H54 (cell line): Measurements from ENCODE around the gene SF3A2.

Experiments used
- DNase-seq: peaks from one replicate; pipeline ENCODE4 v3.0.0; 2011; ENCODE audit warnings: low spot score, mixed read lengths; ENCODE audit not compliant: insufficient read length
- FAIRE-seq: peaks from 3 replicates; lab custom pipeline; 2011; peaks lifted over from hg19 to GRCh38; lab: Jason Lieb, UNC
- POLR2A ChIP-seq: IDR thresholded peaks from 2 replicates; pipeline ENCODE4 v1.6.1; 2011; ENCODE audit warnings: low read depth, mild to moderate bottlenecking, low read length

SF3A2 gene

GRCh38 chr19:2226840-2227360, 9.7 kb upstream of the SF3A2 start:
- no peak for DNase-seq
- no peak for TF ChIP-seq POLR2A
- FAIRE-seq, result no peak

DNA sequence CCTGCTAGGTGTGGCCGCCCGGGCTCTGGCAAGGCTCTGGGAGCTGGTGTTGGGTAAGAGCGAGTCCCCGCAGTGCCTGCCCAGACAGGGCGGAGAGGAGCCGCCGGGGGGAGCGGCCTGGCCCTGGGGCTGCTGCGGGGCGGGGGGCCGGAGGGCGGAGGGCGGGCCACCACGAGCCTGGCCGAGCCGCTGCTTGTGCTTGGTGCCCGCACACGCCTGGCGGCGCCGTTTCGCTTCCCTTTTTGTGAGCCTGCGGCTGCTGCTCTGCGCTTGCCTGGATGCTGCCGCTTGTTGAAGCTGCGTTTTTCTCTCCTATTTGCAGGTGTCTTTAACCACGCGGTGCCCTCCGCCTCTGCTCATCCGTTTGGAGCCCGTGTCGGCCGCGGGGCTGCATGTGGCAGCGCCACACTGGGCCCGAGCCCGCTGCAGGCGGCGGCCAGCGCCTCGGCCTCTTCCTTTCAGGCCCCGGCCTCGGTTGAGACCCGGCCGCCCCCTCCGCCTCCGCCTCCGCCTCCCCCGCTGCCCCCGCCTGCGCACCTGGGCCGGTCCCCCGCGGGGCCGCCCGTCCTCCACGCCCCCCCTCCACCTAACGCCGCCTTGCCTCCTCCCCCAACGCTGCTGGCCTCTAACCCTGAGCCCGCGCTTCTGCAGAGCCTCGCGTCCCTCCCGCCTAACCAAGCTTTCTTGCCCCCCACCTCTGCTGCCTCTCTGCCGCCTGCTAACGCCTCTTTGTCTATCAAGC, 9.0 kb upstream of the SF3A2 start:
- FAIRE-seq (no peak), DNase-seq (no peak)
- no peak for TF ChIP-seq POLR2A

- no peak for DNase-seq
- no peak for FAIRE-seq
- no peak for TF ChIP-seq POLR2A
Measured at GRCh38 chr19:2228157-2229030, 8.2 kb upstream of the SF3A2 start.

- no peak for TF ChIP-seq POLR2A
- DNase-seq (no peak), FAIRE-seq (no peak)
Measured at GRCh38 chr19:2229103-2230032, 7.3 kb upstream of the SF3A2 start.

- no peak for TF ChIP-seq POLR2A
- DNase-seq, result no peak
- no peak for FAIRE-seq
Measured at GRCh38 chr19:2230033-2230531, 6.5 kb upstream of the SF3A2 start.

DNA sequence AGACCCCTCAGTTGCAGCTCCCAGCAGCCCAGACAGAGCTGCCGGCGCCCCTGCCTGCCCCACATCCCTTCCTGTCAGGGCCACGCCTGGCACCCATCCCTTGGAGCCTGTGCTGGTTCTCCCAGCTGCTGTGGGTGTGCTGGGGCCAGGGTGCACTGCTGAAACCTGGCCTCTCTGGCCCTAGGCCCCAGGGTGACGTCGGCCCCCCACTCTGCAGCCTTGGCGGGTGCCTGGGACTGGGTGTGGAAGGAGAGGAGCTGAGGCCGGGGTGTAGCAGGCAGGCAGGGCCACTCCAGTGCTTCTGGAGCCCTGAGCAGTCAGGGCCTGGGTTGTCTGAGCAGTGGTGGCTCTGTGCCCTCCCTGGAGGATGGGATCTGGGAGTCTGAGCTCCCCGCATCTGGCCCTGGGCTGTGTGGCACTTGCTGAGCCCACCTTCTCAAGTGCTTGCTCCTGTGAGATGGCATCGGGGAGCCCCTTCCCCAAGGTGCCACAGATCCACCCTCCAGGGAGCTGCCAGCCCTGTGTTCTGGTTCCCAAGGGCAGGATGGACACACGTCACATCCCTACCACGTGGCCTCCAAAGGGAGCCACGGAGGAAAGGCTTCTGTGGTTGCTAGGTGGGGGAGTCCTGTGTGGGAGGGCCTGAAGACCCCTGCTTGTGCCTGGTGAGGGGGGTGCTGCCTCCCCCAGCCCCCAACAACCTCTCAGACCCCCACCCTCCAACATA, 5.7 kb upstream of the SF3A2 start:
- DNase-seq (no peak), FAIRE-seq (no peak)
- no peak for TF ChIP-seq POLR2A

DNA sequence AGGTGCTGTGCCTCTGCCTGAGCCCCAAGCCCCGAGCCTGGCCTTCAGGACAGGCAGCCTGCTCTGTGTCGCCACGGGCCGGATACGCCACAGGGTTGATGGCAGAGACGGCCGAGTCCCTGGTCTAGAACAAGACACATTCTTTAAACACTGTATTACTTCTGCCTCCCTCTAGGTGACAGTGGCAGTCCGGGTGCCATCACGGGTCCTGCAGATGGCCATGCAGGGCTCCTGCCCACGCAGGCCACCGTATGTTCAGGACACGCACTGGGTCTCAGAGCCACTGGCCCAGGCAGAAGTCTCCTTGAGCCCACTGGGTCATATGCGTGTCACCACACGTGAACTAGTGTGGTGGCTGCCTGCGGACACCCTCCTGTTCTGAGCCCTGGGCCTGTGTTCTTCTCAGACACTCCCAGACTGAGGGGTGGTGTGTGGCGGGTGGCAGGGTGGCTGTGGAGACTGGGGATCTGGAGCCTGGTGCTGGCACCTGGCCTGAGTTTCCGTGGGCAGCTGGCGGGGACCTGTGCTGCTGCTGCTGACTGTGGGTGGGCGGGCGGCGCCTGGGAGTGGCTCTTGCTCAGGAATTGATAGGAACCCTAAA, 4.9 kb upstream of the SF3A2 start:
- DNase-seq (no peak), FAIRE-seq (no peak)
- TF ChIP-seq POLR2A, result no peak

DNA sequence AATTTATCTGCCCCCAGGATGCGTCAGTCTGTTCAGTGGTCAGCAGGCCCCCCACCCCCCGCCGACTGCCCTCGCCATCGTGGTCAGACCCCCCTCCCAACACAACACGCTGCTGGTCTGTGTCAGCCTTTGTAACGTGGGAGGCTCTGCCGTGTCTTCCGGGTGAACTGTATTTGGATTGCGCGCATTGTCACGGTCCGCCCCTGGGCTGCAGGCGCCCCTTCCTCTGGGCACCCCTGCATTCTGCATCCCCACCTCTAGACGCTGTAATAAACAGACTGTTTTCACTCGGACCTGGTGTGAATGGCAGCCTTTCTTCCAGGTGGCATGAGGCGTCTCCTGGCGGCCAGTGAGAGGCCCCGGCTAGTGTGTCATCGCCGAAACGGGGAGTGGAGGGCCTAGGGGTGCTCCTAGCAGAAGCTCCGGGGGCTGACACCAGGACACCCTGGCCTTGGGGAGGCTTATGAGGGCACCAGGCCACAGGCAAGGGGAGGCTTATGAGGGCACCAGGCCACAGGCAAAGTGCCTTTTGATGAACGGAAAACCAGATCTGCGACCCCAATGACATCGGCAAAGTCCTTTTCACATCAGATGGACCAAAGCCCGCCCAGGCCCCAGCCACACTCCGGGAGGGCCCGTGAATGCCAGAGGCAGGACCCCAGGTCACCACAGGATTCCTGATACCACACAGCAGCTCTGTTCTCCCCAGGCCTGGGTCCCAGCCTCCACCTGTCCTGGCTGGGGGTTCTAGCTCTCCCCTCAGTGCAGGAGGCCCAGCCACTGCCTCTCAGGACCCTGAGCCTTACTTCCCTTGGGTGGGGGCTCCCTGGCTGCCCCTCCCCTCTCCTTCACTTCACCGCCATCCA, 4.1 kb upstream of the SF3A2 start:
- no peak for DNase-seq
- no peak for TF ChIP-seq POLR2A
- FAIRE-seq, result no peak

DNA sequence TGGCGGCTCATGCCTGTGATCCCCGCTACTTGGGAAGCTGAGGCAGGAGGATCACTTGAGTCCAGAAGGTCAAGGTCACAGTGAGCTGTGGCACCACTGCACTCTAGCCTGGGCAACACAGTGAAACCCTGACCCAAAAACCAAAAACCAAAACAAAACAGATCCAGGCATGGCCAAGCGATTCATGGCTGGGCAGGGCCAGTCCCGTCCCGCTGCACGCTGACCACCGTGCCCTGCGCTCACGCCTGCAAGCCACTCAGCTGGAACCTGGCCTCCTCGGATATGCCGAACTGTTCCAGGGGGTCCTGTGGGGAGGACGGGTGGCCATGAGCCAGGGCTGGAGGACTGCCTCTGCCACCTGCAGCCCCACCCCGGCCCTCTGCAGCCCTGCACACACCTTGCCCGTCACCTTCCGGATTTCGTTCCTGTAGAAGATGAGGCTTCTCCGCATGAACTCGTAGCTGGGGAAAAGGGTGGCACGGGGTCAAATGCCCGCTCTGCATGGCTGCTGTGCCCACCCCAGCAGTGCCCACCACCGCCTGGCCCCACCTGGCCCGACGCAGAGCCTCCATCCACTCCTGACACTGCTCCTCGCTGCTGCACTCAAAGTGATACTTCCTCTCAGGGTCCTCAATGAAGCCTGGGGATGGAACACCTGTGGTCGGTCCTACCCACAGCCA, 2.9 kb upstream of the SF3A2 start:
- no peak for DNase-seq
- no peak for TF ChIP-seq POLR2A
- FAIRE-seq, result no peak

DNA sequence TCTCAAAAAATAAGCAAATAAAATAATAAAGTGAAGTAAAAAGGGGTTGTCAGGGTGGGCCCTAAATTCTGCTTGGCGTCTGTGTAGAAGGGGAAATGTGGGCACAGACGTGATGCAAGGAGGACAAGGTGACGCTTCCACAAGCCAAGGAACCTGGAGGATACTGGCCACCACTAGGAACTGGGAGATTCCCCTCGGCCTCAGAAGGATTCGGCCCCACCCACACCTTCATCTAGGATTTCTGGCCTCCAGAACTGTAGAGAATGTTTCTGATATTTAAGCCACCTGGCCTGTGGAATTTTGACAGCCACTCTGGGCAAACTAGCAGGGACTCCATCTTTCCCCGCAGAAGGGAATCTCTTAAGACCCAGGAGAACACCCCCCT, 1.6 kb upstream of the SF3A2 start:
- no peak for TF ChIP-seq POLR2A
- DNase-seq, result no peak

More for the DNA sequence above, 1.6 kb upstream of the SF3A2 start:
- FAIRE-seq, result no peak
